GM19043 (cell line): Measurements from ENCODE around the gene R3HCC1L.

Experiments used
- ATAC-seq: cut with Tn5 transposase; IDR thresholded peaks from one replicate; pipeline ENCODE4 v1.9.1; 2021; ENCODE audit warnings: low read depth; ENCODE audit not compliant: unreplicated experiment

The R3HCC1L gene

DNA sequence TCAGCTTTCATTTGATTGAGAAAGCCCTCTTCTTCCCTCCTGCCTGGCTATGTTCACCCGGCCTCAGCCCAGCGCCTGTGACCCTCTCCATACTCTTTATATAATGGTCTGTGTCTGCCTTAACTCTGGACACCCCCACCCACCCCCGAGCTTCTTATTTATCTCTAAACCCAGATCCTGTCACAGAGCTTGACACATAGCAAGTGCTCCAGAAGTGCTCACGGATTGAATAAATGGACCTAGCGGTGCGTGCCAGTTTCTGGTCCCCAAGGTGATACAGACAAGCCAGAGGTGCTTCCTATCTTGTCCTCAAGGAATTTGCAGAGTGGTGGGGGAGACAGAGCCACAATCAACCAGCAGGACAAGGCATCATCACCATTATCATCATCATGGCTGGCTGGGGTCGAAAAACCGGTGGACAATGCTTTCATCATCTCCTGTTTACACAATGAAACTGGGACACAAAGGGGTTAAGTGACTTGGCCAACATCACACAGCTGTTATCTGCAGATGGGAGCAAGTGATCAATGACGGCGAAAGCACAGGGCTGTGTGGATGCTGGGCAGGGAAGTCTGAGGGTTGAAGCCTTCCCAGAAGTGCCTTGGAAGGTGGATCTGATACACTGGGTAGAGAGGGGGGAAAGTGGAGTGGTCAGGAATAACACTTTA, 135.8 kb downstream of the R3HCC1L start:
- no peak for ATAC-seq

DNA sequence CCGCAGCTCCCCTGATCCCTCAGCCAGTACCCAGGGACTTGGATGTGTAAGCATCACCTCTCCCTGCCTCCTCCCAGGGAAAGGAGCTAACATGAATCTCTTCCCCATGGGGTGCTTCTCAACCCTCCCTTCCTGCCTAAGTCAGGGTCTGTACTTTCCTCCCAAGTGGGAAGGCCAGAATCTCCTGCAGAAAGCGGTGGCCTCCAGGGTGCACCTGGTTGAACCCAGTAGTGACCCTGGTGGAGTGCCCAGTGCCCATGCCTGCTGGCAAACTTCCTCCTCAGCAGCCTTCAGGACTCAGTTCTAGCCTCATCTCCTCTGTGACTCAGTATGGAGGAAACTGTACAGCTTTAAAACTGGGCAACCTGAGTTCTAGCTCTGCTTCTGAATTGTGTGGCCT, 136.3 kb downstream of the R3HCC1L start:
- no peak for ATAC-seq

DNA sequence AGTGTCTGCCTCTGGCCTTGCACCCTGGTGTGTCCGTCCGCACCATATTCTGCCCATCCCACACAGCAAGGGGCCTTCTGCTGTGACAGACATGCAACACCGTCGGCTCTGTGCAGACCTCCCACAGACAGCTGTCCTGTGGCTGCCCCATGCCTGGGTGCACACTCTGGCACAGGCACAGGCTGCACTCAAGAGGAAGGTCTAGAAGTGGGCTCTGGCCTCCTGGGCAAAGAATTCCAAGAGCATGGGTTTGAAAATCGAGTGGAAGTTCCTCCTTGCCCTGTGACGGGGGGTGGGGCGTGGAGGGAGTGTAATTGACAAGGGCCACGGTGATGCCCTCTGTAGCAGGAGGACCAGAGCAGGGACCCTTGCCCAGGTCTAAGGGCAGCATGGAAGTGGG, 137.8 kb downstream of the R3HCC1L start:
- ATAC-seq, result no peak

DNA sequence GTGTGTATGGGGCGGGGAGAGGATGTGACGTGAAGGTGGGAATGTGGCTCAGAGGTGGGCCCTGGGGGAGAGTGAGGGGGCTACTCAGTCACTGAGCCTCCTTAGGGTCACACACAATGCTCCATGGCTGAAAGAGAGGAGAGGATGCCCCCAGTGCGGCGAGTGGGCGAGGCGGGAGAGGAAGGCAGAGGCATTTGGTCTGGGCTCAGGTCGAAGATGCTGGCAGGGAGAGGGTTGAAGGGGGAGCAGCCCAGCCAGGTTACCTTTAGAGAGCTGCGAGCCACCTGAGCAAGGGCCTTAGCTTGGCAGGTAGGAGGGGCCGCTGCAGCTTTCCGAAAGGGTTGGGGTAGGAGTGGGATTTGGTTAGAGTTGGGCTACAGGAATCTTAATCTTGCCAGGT, 138.2 kb downstream of the R3HCC1L start:
- no peak for ATAC-seq

DNA sequence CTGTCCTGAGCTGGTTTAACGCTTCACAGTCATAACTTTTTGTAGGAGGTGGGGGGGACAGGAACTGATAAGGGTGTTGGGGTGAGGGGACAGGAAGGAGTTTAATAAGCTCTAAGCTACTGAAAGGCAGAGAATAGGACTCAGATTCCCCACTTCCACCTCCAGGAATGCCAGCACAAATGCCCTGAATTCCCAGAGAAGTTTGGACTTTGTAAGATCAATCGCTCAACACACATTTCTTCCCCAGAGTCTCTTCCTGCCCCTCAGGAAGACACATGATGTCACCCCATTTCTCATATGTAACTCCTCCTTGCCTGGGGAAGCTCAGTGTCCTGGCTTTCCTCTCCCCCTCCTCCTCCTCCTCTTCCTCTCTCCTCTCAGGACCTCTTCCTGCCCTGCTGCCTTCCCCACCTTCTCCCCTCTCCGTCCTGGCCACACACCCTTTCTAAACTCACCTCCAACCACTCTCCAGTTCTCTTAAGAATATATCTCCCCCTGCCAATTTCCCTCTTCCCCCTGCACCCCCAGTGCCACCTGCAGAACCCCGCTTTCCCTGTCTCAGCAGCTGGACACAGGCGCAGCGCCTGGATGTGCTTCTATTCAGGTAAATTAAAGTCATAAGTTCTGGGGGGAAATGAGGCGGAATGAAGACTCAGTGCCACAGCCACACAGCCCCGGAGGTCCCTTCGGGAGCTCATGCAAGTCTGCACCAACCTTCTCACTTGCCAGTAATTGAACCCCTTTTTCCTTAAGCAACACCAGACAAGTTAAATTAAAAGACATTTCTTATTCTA, 138.8 kb downstream of the R3HCC1L start:
- ATAC-seq, result no peak

DNA sequence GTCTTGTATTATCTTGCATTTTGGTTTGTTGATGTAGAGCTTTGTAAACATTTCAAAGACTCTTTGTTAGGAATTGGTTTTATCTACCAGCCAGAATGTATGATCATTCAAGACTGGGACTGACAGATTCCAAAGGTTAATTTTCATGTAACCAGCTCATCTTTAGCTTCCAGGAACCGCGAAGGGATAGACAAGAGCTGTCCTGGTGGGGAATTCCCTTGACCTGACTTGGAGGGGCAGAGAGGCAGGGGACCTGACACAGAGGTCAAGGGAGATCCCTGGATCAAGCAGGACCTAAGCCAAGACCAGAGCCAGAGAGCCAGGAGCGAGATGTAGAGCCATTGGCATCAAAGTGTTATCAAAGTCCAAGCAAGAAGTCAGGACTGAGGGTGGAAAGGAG, 140.1 kb downstream of the R3HCC1L start:
- ATAC-seq, result no peak

DNA sequence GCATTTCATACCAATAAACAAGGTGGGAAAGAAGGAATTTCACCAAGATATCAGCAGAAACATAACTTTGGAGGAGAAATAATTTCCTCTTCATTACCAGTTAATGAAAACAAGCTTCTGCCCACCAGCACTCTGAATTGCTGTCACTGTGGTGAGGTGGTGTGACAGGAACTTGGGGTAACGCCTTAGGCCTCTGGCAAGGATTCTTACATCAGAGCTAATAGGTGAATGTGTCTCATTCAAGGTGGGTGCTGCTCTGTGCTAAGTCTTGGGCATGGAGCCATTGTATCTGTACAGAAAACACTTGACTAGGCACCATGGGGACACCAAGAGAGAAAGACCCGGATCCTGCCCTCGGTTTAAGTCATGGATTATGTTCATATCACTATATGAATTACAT, 141.9 kb downstream of the R3HCC1L start:
- ATAC-seq, result no peak

DNA sequence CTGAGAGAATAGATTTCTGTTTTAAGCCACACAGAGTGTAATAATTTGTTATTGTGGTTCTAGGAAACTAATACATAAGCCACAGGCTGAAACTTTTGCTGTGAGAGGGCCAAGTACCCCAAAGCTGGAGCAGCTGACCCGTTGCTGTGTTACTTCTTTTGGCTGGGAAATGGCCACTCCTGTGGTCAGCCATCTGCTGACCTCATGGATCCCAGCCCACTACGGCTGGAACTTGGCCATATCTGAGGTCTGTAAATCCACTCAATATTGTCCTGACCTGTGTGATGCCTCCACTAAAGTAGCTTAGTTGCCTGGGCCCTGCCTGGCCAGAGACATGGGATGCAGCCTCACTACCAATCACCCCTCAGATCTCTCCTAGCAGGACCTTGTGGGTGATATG, 151.0 kb downstream of the R3HCC1L start:
- no peak for ATAC-seq

DNA sequence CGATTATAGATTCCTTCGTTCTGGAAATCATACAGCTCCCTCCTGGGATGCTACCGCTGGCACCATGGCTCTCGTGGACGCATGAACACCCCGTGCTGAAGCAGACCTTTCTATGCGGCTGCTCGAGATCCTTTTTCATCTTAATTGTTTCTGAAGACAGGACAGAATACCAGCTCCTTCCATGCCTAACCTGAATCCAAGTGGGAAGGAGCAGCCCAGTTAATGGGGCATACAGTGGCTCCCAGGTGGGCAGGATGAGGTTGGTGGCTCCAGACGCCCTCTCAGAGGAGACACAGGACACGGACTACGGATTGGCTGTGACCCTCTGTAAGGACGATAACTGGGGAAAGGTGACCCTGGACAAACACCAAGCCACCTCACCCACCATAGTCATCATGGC, 152.0 kb downstream of the R3HCC1L start:
- ATAC-seq, result no peak

DNA sequence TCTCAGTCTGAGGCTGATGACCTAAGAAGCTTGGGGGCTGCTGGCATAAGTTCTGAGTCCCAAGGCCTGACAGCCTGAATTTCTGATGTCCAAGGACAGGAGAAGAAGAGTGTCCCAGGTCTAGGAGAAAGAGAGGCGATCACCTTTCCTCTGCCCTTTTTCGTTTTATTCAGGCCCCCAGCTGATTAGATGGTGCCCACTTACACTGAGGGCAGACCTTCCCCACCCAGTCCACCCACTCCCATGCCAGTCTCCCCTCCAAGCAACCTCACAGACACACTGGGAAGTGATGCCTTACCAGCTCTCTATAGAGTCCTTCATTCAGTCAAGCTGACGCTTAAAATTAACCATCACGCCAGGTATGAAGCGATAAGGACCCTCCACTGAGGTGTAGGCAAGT, 152.9 kb downstream of the R3HCC1L start:
- no peak for ATAC-seq

DNA sequence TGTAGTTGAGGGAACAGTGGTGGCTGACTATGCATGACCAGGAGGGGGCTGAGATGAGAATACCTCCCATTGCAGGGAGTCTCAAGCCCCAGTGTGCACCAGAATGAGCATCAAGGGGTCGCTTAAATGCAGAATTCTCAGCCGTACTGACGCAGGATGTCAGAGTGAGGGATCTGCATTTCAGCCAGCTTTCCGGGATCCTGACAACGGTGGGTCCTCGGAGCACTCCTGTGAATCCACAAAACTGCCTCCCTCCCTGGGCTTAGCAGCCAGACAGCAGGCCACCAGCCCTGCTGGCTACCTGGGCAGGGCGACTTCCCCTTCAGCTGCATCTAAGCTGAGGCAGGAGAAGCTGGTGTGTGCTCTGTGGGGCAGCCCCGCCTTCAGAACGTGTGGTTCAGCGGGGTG, 155.3 kb downstream of the R3HCC1L start:
- no peak for ATAC-seq

DNA sequence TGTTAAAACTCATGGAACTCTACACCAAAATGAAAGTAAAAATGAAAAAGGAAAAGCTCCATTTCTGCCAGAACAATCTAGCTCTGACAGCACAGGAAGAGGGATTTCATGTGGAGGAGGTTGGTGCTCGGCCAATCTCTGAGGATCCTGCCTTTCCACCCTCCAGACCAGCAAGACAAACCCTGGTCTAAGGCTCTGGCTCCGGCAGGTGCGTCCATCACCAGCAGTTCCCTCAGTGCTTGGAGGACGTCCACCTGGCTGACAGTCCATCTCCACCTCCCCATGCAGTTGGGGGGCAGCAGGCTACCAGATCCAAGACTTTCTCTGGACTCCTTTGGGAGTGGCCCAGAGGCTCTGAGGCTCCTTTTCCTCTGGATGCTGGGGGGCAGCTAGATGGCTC, 158.5 kb downstream of the R3HCC1L start:
- no peak for ATAC-seq

DNA sequence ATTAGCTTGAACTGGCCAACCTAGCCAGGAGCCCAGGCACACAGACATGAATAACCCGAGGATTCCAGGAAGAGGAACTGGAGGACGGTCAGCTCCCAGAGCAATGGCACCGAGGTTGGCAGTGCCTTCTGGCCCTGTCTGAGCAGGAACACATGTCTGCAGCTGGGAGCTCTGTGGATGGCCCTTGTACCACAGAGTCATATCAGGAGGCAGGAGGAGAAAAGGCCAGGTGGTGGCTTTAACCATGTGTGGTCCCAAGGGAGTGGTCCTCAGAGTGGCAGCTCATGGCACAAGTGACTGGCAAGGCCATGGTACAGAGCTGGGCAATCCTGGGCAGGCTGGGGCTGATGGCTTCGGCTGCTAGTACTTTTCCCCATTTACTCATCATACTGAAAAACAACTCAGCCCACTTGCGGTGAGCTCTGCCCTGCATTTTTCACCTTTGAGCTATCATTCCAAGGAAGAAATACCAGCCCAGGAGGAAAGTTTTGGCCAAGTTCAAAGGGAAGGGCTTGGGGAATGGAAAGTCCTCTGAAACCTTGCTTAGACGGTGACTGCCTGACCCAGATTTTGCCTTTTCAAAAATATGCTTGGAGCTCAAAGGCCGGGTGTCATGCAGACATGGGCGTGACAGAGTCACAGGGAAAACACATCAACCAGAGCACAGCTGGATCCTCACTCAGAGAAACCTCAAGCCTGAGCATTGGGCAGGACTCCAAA, 159.3 kb downstream of the R3HCC1L start:
- no peak for ATAC-seq

DNA sequence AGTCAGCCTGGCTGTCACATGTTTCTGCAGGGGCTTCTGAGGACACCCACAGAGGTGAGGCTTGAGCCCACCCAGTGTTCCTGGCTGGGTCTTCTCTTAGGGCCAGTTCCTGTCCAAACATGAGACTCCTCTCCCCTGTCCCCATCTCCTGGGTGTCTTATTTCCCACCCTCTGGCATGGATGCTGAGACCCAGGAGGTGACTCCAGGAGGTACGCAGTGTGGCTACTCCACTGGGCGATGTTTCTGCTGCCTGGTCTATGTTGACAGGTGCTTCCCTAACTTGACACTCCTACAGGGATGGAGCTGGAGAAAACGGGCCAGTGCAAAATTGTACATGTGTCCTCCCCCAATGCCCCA, 159.8 kb downstream of the R3HCC1L start:
- ATAC-seq, result no peak
